Activated CD8-positive, alpha-beta memory T cell treated with anti-CD3 and anti-CD28 coated beads, Interleukin-2, amount 50 U/mL, for 24 hours (primary cell): Measurements from ENCODE around the gene RABGAP1L.
A peak's percentile ranks its signal among the peaks of the same experiment; 100 is the strongest.
"Not testable (repeated sequence)": the region's sequence is repeated elsewhere in the genome, so short reads cannot be mapped to it uniquely, and the experiment has no call there.

ENCODE experiments used
- DNase-seq: peaks from one replicate; pipeline ENCODE4 v3.0.0-alpha.2; 2020; ENCODE audit errors: extremely low read depth

The RABGAP1L gene

GRCh38 chr1:174159252-174160108 lies at the start of gene RABGAP1L:
Gene RABGAP1L, plus strand, starts transcription at chr1:174159520.
- peak; percentile 78 for DNase-seq

GRCh38 chr1:174110053-174110452 lies 49.3 kb upstream of the RABGAP1L start:
- DNase-seq, result no peak

GRCh38 chr1:174112489-174113162 lies 46.7 kb upstream of the RABGAP1L start:
- DNase-seq, result no peak

GRCh38 chr1:174114106-174114505 lies 45.2 kb upstream of the RABGAP1L start:
- DNase-seq, result no peak

GRCh38 chr1:174114788-174115448 lies 44.4 kb upstream of the RABGAP1L start:
- DNase-seq, result no peak

- no peak for DNase-seq
Measured at GRCh38 chr1:174116042-174116441, 43.3 kb upstream of the RABGAP1L start.

- DNase-seq, result no peak
Measured at GRCh38 chr1:174118751-174119150, 40.6 kb upstream of the RABGAP1L start.

- not testable (repeated sequence) for DNase-seq
Measured at GRCh38 chr1:174122318-174122717, 37.0 kb upstream of the RABGAP1L start.

GRCh38 chr1:174123843-174124242 lies 35.5 kb upstream of the RABGAP1L start:
- DNase-seq, result no peak

- not testable (repeated sequence) for DNase-seq
Measured at GRCh38 chr1:174127176-174127575, 32.1 kb upstream of the RABGAP1L start.

- no peak for DNase-seq
Measured at GRCh38 chr1:174131032-174131638, 28.2 kb upstream of the RABGAP1L start.

GRCh38 chr1:174134003-174134659 lies 25.2 kb upstream of the RABGAP1L start:
- no peak for DNase-seq

GRCh38 chr1:174135211-174135610 lies 24.1 kb upstream of the RABGAP1L start:
- no peak for DNase-seq

- no peak for DNase-seq
Measured at GRCh38 chr1:174136714-174137113, 22.6 kb upstream of the RABGAP1L start.

- no peak for DNase-seq
Measured at GRCh38 chr1:174142836-174143235, 16.5 kb upstream of the RABGAP1L start.

- not testable (repeated sequence) for DNase-seq
Measured at GRCh38 chr1:174143727-174144396, 15.5 kb upstream of the RABGAP1L start.

GRCh38 chr1:174144397-174144783 lies 14.9 kb upstream of the RABGAP1L start:
- DNase-seq, result not testable (repeated sequence)

GRCh38 chr1:174149216-174149615 lies 10.1 kb upstream of the RABGAP1L start:
- DNase-seq, result no peak

GRCh38 chr1:174150499-174150898 lies 8.8 kb upstream of the RABGAP1L start:
- no peak for DNase-seq

- no peak for DNase-seq
Measured at GRCh38 chr1:174152427-174152826, 6.9 kb upstream of the RABGAP1L start.
